ENCODE data around the gene LMAN1. TPM values are rescaled to one million over a fixed set of nuclear protein-coding genes. Genes with fewer than 3 reads are reported as not detected.

LMAN1 gene
- polyA plus RNA-seq, 1 experiment, result 159 TPM

DNA sequence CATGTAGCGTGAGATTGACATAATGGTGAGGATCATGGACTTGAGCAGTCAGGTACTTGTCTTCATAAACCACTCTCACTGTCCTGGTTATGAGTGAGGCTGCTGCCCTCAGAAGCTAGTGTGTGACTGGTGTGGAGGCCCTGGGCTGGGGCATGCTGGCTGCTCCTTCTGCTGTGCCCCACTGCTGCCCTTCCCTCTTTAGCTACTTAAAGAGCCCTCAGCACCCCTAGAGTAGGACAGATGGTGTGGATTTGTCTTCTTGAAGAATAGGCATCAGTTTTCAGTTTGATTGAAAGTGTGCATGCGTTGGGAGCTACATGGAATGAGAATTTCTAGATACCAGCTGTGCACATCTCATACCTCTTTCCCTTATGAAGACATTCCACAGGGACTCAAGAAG lies 56.1 kb downstream of the LMAN1 start:
- Histone ChIP-seq H3K9me3 (ENCODE audit: control insufficient read depth, insufficient read depth, low read length) (no peaks in the 10 kb centered on the region), H3K27ac (ENCODE audit: low read depth, low read length) (no peak overlapping the region), H3K27me3 (ENCODE audit: control insufficient read depth, insufficient read depth, low read length) (peaks cover 69% of the 10 kb centered on the region), H3K4me3 (ENCODE audit: low read depth, low read length) (no peak overlapping the region)
- ChIA-PET CTCF (interaction anchor here (1.0 to 3.4 kb wide), 3 partner anchors 53 to 100 kb away, joined by 3 to 24 read pairs (median 3); no protein-coding TSS in a partner anchor), POLR2A (no interaction called here)
- DNase-seq (ENCODE audit: low read depth, low spot score), result no peak
- TF ChIP-seq, protein P1, sequence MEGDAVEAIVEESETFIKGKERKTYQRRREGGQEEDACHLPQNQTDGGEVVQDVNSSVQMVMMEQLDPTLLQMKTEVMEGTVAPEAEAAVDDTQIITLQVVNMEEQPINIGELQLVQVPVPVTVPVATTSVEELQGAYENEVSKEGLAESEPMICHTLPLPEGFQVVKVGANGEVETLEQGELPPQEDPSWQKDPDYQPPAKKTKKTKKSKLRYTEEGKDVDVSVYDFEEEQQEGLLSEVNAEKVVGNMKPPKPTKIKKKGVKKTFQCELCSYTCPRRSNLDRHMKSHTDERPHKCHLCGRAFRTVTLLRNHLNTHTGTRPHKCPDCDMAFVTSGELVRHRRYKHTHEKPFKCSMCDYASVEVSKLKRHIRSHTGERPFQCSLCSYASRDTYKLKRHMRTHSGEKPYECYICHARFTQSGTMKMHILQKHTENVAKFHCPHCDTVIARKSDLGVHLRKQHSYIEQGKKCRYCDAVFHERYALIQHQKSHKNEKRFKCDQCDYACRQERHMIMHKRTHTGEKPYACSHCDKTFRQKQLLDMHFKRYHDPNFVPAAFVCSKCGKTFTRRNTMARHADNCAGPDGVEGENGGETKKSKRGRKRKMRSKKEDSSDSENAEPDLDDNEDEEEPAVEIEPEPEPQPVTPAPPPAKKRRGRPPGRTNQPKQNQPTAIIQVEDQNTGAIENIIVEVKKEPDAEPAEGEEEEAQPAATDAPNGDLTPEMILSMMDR (IDR thresholded peaks at IDR 0.05; ENCODE audit: low read depth, low read length), result no peak

DNA sequence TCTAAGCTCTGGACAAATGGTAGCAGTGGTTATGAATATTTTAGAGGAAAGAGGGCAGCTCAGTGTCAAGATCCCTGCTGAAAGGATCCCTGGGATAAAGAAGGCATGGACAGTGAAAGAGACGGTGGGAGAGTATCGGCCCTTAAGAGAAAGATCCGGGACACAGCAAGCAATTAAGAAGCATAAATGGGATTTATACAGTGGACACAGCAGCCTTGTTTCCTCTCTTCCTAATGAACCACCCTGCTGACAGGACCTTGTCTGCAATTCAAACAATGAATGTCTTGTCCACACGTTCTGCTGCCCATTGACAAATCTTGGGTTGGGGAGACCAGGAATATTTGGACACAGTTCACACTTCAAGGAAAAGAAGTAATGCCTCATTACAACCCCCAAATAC lies 57.1 kb downstream of the LMAN1 start:
- DNase-seq (ENCODE audit: low read depth, low spot score), result no peak
- peaks cover 63% of the 10 kb centered on the region for H3K27me3 ChIP-seq (ENCODE audit: control insufficient read depth, insufficient read depth, low read length)
- POLR2A ChIA-PET, result no interaction called here
- CTCF ChIA-PET, result interaction anchor here (3.4 kb wide), 1 partner anchor 101 kb away, joined by 24 read pairs; no protein-coding TSS in a partner anchor
- H3K9me3 ChIP-seq (ENCODE audit: control insufficient read depth, insufficient read depth, low read length), result no peaks in the 10 kb centered on the region
- no peak overlapping the region for H3K4me3 ChIP-seq (ENCODE audit: low read depth, low read length)
- no peak overlapping the region for H3K27ac ChIP-seq (ENCODE audit: low read depth, low read length)
- TF ChIP-seq, protein P1 (IDR thresholded peaks at IDR 0.05; ENCODE audit: low read depth, low read length), result no peak

DNA sequence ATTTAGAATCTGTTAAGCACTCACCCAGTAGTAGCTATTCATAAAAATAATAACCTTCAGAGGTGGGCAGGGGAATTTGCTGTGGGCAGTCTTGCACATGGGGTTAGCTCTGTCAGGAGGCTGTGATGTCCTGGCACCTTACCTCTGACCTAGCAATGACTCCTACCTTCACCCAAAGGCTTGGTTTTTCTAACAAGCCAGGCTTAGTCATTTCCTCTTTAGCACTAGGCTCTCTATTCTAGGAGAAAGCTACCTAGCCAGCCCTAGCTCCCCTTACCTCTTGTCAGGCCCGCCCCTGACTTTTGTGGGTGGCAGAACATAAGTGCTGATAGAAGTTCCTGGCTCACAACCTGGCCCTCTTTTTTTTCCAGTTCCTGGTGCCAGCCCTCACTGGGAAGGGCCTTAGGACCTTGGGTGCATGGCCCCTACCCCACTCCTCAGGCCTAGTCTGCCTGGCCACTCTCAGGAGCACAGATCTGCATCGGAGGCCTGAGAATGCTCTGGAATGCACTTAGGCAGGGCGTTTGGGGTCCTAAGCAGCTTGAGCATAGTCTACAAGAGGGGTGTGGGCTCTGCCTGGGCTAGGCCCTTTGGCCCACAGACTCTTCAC lies 58.3 kb downstream of the LMAN1 start:
- Histone ChIP-seq H3K9me3 (ENCODE audit: control insufficient read depth, insufficient read depth, low read length) (no peaks in the 10 kb centered on the region), H3K27ac (ENCODE audit: low read depth, low read length) (no peak overlapping the region), H3K27me3 (ENCODE audit: control insufficient read depth, insufficient read depth, low read length) (peaks cover 53% of the 10 kb centered on the region), H3K4me3 (ENCODE audit: low read depth, low read length) (no peak overlapping the region)
- ChIA-PET POLR2A (interaction anchor here (0.6 kb wide), 1 partner anchor 618 kb away, joined by 3 read pairs; no protein-coding TSS in a partner anchor), CTCF (no interaction called here)
- TF ChIP-seq, protein P1 (IDR thresholded peaks at IDR 0.05; ENCODE audit: low read depth, low read length), result no peak
- no peak for DNase-seq (ENCODE audit: low read depth, low spot score)

DNA sequence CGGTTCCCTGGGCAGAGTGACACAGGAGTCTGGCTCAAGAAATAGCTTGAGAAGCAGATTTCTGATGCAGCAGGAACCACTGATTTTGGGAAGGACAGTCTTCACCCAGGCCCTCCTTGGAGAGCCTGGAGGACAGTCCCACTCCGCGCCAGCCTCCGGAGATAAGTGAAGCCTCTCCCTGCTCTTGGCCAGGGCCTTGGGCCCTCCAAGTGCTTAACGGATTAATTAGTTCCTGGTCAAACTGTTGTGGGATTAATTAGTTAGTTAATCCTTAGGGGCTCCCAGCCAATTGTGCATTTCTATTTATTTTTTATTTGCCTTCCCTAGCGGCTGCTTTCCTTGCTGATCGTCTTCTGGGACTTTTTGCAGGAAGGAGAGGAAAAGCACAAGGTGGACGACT lies 60.2 kb downstream of the LMAN1 start:
- no peak overlapping the region for H3K4me3 ChIP-seq (ENCODE audit: low read depth, low read length)
- ChIA-PET CTCF (interaction anchor here (1.5 kb wide), 1 partner anchor 9 kb away, joined by 6 read pairs; no protein-coding TSS in a partner anchor), POLR2A (no interaction called here)
- no peak for DNase-seq (ENCODE audit: low read depth, low spot score)
- TF ChIP-seq, protein P1 (IDR thresholded peaks at IDR 0.05; ENCODE audit: low read depth, low read length), result no peak
- H3K9me3 ChIP-seq (ENCODE audit: control insufficient read depth, insufficient read depth, low read length), result no peaks in the 10 kb centered on the region
- peaks cover 54% of the 10 kb centered on the region for H3K27me3 ChIP-seq (ENCODE audit: control insufficient read depth, insufficient read depth, low read length)
- no peak overlapping the region for H3K27ac ChIP-seq (ENCODE audit: low read depth, low read length)

DNA sequence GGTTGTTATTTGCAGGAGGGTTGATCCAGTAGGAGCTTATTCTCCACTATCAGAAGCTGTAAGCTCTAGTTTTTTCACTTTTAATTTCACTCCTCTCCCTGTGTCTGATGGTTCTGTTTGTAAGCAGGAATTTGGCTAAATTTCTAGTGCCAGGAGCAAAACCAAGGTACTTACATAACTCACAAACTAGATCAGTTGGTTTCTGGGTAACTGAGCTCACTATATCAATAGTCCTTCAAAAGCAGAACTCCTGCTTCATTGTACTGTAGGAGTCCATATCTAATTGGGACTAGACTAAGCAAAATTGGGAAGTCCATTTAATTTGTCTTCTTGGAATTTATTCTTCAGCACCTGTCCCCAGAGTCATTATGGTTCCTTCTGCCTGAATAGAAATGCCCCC lies 65.7 kb downstream of the LMAN1 start:
- CTCF ChIA-PET, result interaction anchor here (0.7 to 1.2 kb wide), 3 partner anchors 15 to 45 kb away, joined by 3 to 5 read pairs (median 3); no protein-coding TSS in a partner anchor
- POLR2A ChIA-PET, result no interaction called here
- Histone ChIP-seq H3K27me3 (ENCODE audit: control insufficient read depth, insufficient read depth, low read length) (peaks cover 36% of the 10 kb centered on the region), H3K9me3 (ENCODE audit: control insufficient read depth, insufficient read depth, low read length) (no peaks in the 10 kb centered on the region), H3K27ac (ENCODE audit: low read depth, low read length) (no peak overlapping the region), H3K4me3 (ENCODE audit: low read depth, low read length) (no peak overlapping the region)
- TF ChIP-seq, protein P1 (IDR thresholded peaks at IDR 0.05; ENCODE audit: low read depth, low read length), result no peak
- no peak for DNase-seq (ENCODE audit: low read depth, low spot score)
